ENCODE measurements around the gene COG3.

The COG3 gene

GRCh38 chr13:45508776-45509175 is 44.0 kb downstream of the COG3 start:
- no peak for DNase-seq

- no peak for DNase-seq
Observed at GRCh38 chr13:45510672-45511071, 45.9 kb downstream of the COG3 start.

- DNase-seq = no peak
Observed at GRCh38 chr13:45511310-45512097, 46.8 kb downstream of the COG3 start.

- DNase-seq = no peak
Observed at GRCh38 chr13:45512098-45512496, 47.4 kb downstream of the COG3 start.

GRCh38 chr13:45516757-45517156 is 52.0 kb downstream of the COG3 start:
- no peak for DNase-seq

GRCh38 chr13:45518525-45519245 is 53.9 kb downstream of the COG3 start:
- no peak for DNase-seq

- DNase-seq = no peak
Observed at GRCh38 chr13:45519493-45519892, 54.8 kb downstream of the COG3 start.

- DNase-seq = no peak
Observed at GRCh38 chr13:45521297-45521696, 56.6 kb downstream of the COG3 start.

- DNase-seq = no peak
Observed at GRCh38 chr13:45522571-45522970, 57.8 kb downstream of the COG3 start.

GRCh38 chr13:45527699-45528462 is 63.1 kb downstream of the COG3 start:
- no peak for DNase-seq

- no peak for DNase-seq
Observed at GRCh38 chr13:45529758-45530157, 65.0 kb downstream of the COG3 start.

GRCh38 chr13:45534604-45535003 is 69.9 kb downstream of the COG3 start:
- no peak for DNase-seq

- DNase-seq = no peak
Observed at GRCh38 chr13:45536224-45536623, 71.5 kb downstream of the COG3 start.

- no peak for DNase-seq
Observed at GRCh38 chr13:45537516-45537915, 72.8 kb downstream of the COG3 start.

GRCh38 chr13:45538382-45538781 is 73.6 kb downstream of the COG3 start:
- no peak for DNase-seq

- no peak for DNase-seq
Observed at GRCh38 chr13:45540195-45540594, 75.5 kb downstream of the COG3 start.

- no peak for DNase-seq
Observed at GRCh38 chr13:45540864-45541263, 76.1 kb downstream of the COG3 start.

GRCh38 chr13:45541806-45542205 is 77.1 kb downstream of the COG3 start:
- DNase-seq = no peak

- DNase-seq = no peak
Observed at GRCh38 chr13:45542391-45542790, 77.7 kb downstream of the COG3 start.

- DNase-seq = no peak
Observed at GRCh38 chr13:45542878-45543277, 78.1 kb downstream of the COG3 start.

- no peak for DNase-seq
Observed at GRCh38 chr13:45544520-45544919, 79.8 kb downstream of the COG3 start.

GRCh38 chr13:45545686-45546409 is 81.1 kb downstream of the COG3 start:
- DNase-seq = no peak

GRCh38 chr13:45546410-45546765 is 81.6 kb downstream of the COG3 start:
- no peak for DNase-seq

Measured in stimulated activated naive CD4-positive, alpha-beta T cell treated with Interleukin-2 at 50 U/mL for 16 hours (primary cell).